H9 (cell line): ENCODE data around the gene EIF3F. TPM values are rescaled to one million over a fixed set of nuclear protein-coding genes. Genes with fewer than 3 reads are reported as not detected.

Experiments
- DNase-seq: peaks from one replicate; pipeline ENCODE4 v3.0.0-alpha.2; 2017
- H2AFZ ChIP-seq: one replicate; pipeline ENCODE4 v1.6.1; 2013; ENCODE audit warnings: mild to moderate bottlenecking, low read length, control low read depth, moderate library complexity
- H2AK5ac ChIP-seq: 2 replicates; pipeline ENCODE4 v1.6.1; 2013; ENCODE audit warnings: low read length, control low read depth, mixed read lengths; ENCODE audit not compliant: insufficient read length
- H2BK120ac ChIP-seq: one replicate; pipeline ENCODE4 v1.6.1; 2013; ENCODE audit warnings: low read depth, mild to moderate bottlenecking, low read length, control low read depth, inconsistent platforms; ENCODE audit not compliant: poor library complexity, severe bottlenecking
- H2BK12ac ChIP-seq: 2 replicates; pipeline ENCODE4 v1.6.1; 2013; ENCODE audit warnings: low read length, control low read depth, mixed read lengths, low read depth; ENCODE audit not compliant: insufficient read length
- H2BK15ac ChIP-seq: 2 replicates; pipeline ENCODE4 v1.6.1; 2013; ENCODE audit warnings: low read depth, low read length, control low read depth
- H2BK20ac ChIP-seq: one replicate; pipeline ENCODE4 v1.6.1; 2013; ENCODE audit warnings: low read depth, mild to moderate bottlenecking, low read length, control low read depth, inconsistent platforms; ENCODE audit not compliant: poor library complexity, severe bottlenecking
- H2BK5ac ChIP-seq: 2 replicates; pipeline ENCODE4 v1.6.1; 2013; ENCODE audit warnings: low read length, control low read depth, mixed read lengths; ENCODE audit not compliant: insufficient read length
- H3K14ac ChIP-seq: 2 replicates; pipeline ENCODE4 v1.6.1; 2013; ENCODE audit warnings: low read length, control low read depth; ENCODE audit not compliant: insufficient read depth
- H3K18ac ChIP-seq: 2 replicates; pipeline ENCODE4 v1.6.1; 2013; ENCODE audit warnings: low read depth, mild to moderate bottlenecking, mixed read lengths, low read length, control low read depth; ENCODE audit not compliant: insufficient read length
- H3K23ac ChIP-seq: 2 replicates; pipeline ENCODE4 v1.6.1; 2013; ENCODE audit warnings: low read length, control low read depth, mixed read lengths, low read depth; ENCODE audit not compliant: insufficient read length
- H3K23me2 ChIP-seq: 2 replicates; pipeline ENCODE4 v1.6.1; 2013; ENCODE audit warnings: low read depth, mild to moderate bottlenecking, mixed read lengths, low read length, control low read depth; ENCODE audit not compliant: insufficient read length, poor library complexity, severe bottlenecking
- H3K27ac ChIP-seq: 2 replicates; pipeline ENCODE4 v1.5.1; 2013; ENCODE audit warnings: low read length, control low read depth, mixed read lengths, low read depth; ENCODE audit not compliant: insufficient read length
- H3K27me3 ChIP-seq: 2 replicates; pipeline ENCODE4 v1.6.1; 2013; ENCODE audit warnings: low read length, control low read depth, inconsistent platforms; ENCODE audit not compliant: insufficient read depth
- H3K4ac ChIP-seq: 2 replicates; pipeline ENCODE4 v1.6.1; 2013; ENCODE audit warnings: low read depth, mild to moderate bottlenecking, control low read depth, inconsistent platforms, low read length, moderate library complexity
- H3K4me1 ChIP-seq: 2 replicates; pipeline ENCODE4 v1.6.1; 2013; ENCODE audit warnings: low read length, control low read depth, inconsistent platforms; ENCODE audit not compliant: insufficient read depth
- H3K4me2 ChIP-seq: 2 replicates; pipeline ENCODE4 v1.6.1; 2013; ENCODE audit warnings: low read length, control low read depth, mixed read lengths; ENCODE audit not compliant: insufficient read length, insufficient read depth
- H3K56ac ChIP-seq: 2 replicates; pipeline ENCODE4 v1.6.1; 2013; ENCODE audit warnings: low read depth, mild to moderate bottlenecking, mixed read lengths, low read length, control low read depth; ENCODE audit not compliant: insufficient read length
- H3K79me1 ChIP-seq: 2 replicates; pipeline ENCODE4 v1.6.1; 2013; ENCODE audit warnings: low read depth, mild to moderate bottlenecking, moderate library complexity, low read length, control low read depth, inconsistent platforms; ENCODE audit not compliant: insufficient read depth, poor library complexity, severe bottlenecking
- H3K79me2 ChIP-seq: 2 replicates; pipeline ENCODE4 v1.6.1; 2013; ENCODE audit warnings: low read length, control low read depth, inconsistent platforms; ENCODE audit not compliant: insufficient read depth
- H3K9ac ChIP-seq: 2 replicates; pipeline ENCODE4 v1.6.1; 2013; ENCODE audit warnings: low read length, control low read depth, mixed read lengths; ENCODE audit not compliant: insufficient read length; ENCODE audit errors: extremely low read depth
- H3K9me3 ChIP-seq: one replicate; pipeline ENCODE4 v1.6.1; 2013; ENCODE audit warnings: low read depth, low read length, inconsistent platforms; ENCODE audit not compliant: control insufficient read depth
- H3T11ph ChIP-seq: one replicate; pipeline ENCODE4 v1.6.1; 2013; ENCODE audit warnings: mild to moderate bottlenecking, low read length, control low read depth, inconsistent platforms
- H4K20me1 ChIP-seq: one replicate; pipeline ENCODE4 v1.6.1; 2013; ENCODE audit not compliant: control insufficient read depth, insufficient read length, insufficient read depth
- H4K5ac ChIP-seq: 2 replicates; pipeline ENCODE4 v1.6.1; 2013; ENCODE audit warnings: low read depth, mild to moderate bottlenecking, mixed read lengths, low read length, control low read depth; ENCODE audit not compliant: insufficient read length
- H4K8ac ChIP-seq: replicated peaks from 2 replicates; pipeline ENCODE4 v1.6.1; 2013; ENCODE audit warnings: low read length, control low read depth, mixed read lengths, low read depth; ENCODE audit not compliant: insufficient read length
- H4K91ac ChIP-seq: 2 replicates; pipeline ENCODE4 v1.6.1; 2013; ENCODE audit warnings: low read depth, mild to moderate bottlenecking, moderate library complexity, mixed read lengths, low read length, control low read depth; ENCODE audit not compliant: insufficient read length
- H3K27ac Mint-ChIP-seq, 3 experiments: 2 replicates in 2 of 3; 3 replicates in 1 of 3; pipeline ENCODE4 v1.8.0; 2020 to 2021; ENCODE audit warnings: mixed read lengths in 3 of 3, mild to moderate bottlenecking in 1 of 3, moderate library complexity in 1 of 3
- H3K27me3 Mint-ChIP-seq: 2 replicates; pipeline ENCODE4 v1.8.0; 2021; ENCODE audit warnings: low read depth, mild to moderate bottlenecking, moderate library complexity, mixed read lengths
- H3K36me3 Mint-ChIP-seq, 3 experiments: 2 replicates in 2 of 3; 3 replicates in 1 of 3; pipeline ENCODE4 v1.8.0; 2020 to 2021; ENCODE audit warnings: low read depth in 3 of 3, mixed read lengths in 3 of 3; ENCODE audit not compliant: insufficient read depth in 1 of 3
- H3K4me1 Mint-ChIP-seq, 2 experiments: 2 replicates each; pipeline ENCODE4 v1.8.0; 2020; ENCODE audit warnings: mixed read lengths in 2 of 2
- H3K4me3 Mint-ChIP-seq, 2 experiments: 2 replicates in 1 of 2; 3 replicates in 1 of 2; pipeline ENCODE4 v1.8.0; 2020 to 2021; ENCODE audit warnings: mild to moderate bottlenecking in 2 of 2, mixed read lengths in 2 of 2, moderate library complexity in 1 of 2
- H3K9me3 Mint-ChIP-seq, 2 experiments: 2 replicates in 1 of 2; 3 replicates in 1 of 2; pipeline ENCODE4 v1.8.0; 2020; ENCODE audit warnings: mild to moderate bottlenecking in 2 of 2, mixed read lengths in 2 of 2, moderate library complexity in 1 of 2
- WGBS: extraction: QIAGEN DNeasy Blood & Tissue Kit; methylation state at CpG from one replicate; pipeline ENCODE4 v1.1.7; 2013; ENCODE audit warnings: missing lambda C conversion rate, low lambda C conversion rate, mixed read lengths; ENCODE audit not compliant: insufficient read length; ENCODE audit errors: extremely low coverage; 5-methylcytosine and 5-hydroxymethylcytosine counted together
- total RNA-seq: library from RNA; stranded (reverse); gene quantifications from 2 replicates; pipeline ENCODE4 v1.2.1, GENCODE V29; 2021
- TF ChIP-seq, protein P1 (sequence below): fragments of 200-600 bp; sonication (generic); conservative IDR thresholded peaks from 3 replicates; pipeline ENCODE4 v1.8.0; 2021; ENCODE audit warnings: antibody characterized with exemption, mild to moderate bottlenecking

Gene EIF3F
- total RNA-seq, 1 experiment from 2014 or later = 348 TPM

DNA sequence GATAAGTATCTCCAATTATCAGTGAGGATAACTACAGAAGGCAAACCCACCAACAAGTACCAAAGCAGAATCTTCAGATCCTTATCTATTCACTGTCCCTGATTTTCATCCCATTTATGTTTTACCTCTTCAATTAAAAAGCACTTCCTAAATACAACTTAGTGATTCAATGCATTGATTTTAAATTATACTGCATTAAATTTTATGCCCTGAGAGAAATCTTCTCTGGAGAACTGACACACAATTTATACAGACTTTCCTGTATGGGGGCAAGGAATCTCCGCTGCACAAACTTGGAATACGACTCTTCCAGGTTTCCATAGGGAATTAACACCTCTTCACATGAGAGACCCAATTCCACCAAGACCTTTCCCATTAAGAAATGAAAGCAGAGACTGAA, 45.5 kb upstream of the EIF3F start, which contains the start of gene OR10A3:
Gene OR10A3, minus strand, starts transcription at position 101 of the 400 bp plus-strand sequence. CDS start 2,188 bp downstream, outside the sequence.
- Mint-ChIP-seq H3K4me3 (no peak within 1 kb of the TSS), H3K36me3 (peaks cover 0 to 7% (median 0%) of the 10 kb centered on the region in 3 experiments; a peak in 1 of 7 replicates)
- WGBS = no CpG with 5 or more reads among the region's 2 CpGs

More for the DNA sequence above, 45.5 kb upstream of the EIF3F start, which contains the start of gene OR10A3:
- no peak within 1 kb of the TSS for H3K9ac ChIP-seq
- no peak within 1 kb of the TSS for H4K8ac ChIP-seq
- no peak within 1 kb of the TSS for H2BK5ac ChIP-seq
- no peaks in the 10 kb centered on the region for H3K9me3 ChIP-seq
- no peak within 1 kb of the TSS for H3K56ac ChIP-seq
- Mint-ChIP-seq H3K4me1 (no peaks in the 10 kb centered on the region), H3K27ac (no peak within 1 kb of the TSS), H3K27me3 (peaks cover 6% of the 10 kb centered on the region; the same call in 1 of the 2 replicates), H3K9me3 (peaks cover 13 to 15% of the 10 kb centered on the region in 2 experiments)
- no peaks in the 10 kb centered on the region for H3K79me2 ChIP-seq
- no peak within 1 kb of the TSS for H3T11ph ChIP-seq
- H3K4me1 ChIP-seq = no peaks in the 10 kb centered on the region
- H4K91ac ChIP-seq = no peak within 1 kb of the TSS
- no peak within 1 kb of the TSS for H2BK120ac ChIP-seq
- H3K4me2 ChIP-seq = no peak within 1 kb of the TSS
- H3K18ac ChIP-seq = no peak within 1 kb of the TSS
- no peaks in the 10 kb centered on the region for H3K23me2 ChIP-seq
- H3K27ac ChIP-seq = no peak within 1 kb of the TSS
- H3K79me1 ChIP-seq = no peaks in the 10 kb centered on the region
- DNase-seq = no peak
- H3K23ac ChIP-seq = no peak within 1 kb of the TSS
- H2AFZ ChIP-seq = no peak within 1 kb of the TSS
- H4K5ac ChIP-seq = no peak within 1 kb of the TSS
- TF ChIP-seq, protein P1, sequence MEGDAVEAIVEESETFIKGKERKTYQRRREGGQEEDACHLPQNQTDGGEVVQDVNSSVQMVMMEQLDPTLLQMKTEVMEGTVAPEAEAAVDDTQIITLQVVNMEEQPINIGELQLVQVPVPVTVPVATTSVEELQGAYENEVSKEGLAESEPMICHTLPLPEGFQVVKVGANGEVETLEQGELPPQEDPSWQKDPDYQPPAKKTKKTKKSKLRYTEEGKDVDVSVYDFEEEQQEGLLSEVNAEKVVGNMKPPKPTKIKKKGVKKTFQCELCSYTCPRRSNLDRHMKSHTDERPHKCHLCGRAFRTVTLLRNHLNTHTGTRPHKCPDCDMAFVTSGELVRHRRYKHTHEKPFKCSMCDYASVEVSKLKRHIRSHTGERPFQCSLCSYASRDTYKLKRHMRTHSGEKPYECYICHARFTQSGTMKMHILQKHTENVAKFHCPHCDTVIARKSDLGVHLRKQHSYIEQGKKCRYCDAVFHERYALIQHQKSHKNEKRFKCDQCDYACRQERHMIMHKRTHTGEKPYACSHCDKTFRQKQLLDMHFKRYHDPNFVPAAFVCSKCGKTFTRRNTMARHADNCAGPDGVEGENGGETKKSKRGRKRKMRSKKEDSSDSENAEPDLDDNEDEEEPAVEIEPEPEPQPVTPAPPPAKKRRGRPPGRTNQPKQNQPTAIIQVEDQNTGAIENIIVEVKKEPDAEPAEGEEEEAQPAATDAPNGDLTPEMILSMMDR = no peak
- H3K4ac ChIP-seq = no peak within 1 kb of the TSS
- H3K27me3 ChIP-seq = no peaks in the 10 kb centered on the region
- H2AK5ac ChIP-seq = no peak within 1 kb of the TSS
- no peak within 1 kb of the TSS for H3K14ac ChIP-seq
- no peaks in the 10 kb centered on the region for H4K20me1 ChIP-seq
- H2BK20ac ChIP-seq = no peak within 1 kb of the TSS
- no peak within 1 kb of the TSS for H2BK12ac ChIP-seq
- no peak within 1 kb of the TSS for H2BK15ac ChIP-seq
